ENCODE measurements around the gene B3GNT9.

- TF ChIP-seq REST (IDR thresholded peaks at IDR 0.05; ENCODE audit: low read depth) (no peak), CEBPB (IDR thresholded peaks at IDR 0.05) (no peak), RAD21 (IDR thresholded peaks at IDR 0.05; ENCODE audit: low read depth) (no peak), YY1 (IDR thresholded peaks at IDR 0.05; ENCODE audit: low read depth) (no peak), EGR1 (IDR thresholded peaks at IDR 0.05) (no peak), TAF1 (IDR thresholded peaks at IDR 0.05; ENCODE audit: low read depth) (no peak)
Observed at GRCh38 chr16:67137605-67138004, 13.2 kb downstream of the B3GNT9 start.
